HTR-8/SVneo (cell line): Measurements from ENCODE around the gene TMEM219.
"Not testable (repeated sequence)": the region's sequence is repeated elsewhere in the genome, so short reads cannot be mapped to it uniquely, and the experiment has no call there.

Experiments
- DNase-seq: peaks from one replicate; pipeline ENCODE4 v3.0.0; 2011; ENCODE audit warnings: low spot score, mixed read lengths; ENCODE audit not compliant: insufficient read length
- FAIRE-seq: peaks from 2 replicates; lab custom pipeline; 2011; peaks lifted over from hg19 to GRCh38; lab: Jason Lieb, UNC

The TMEM219 gene

GRCh38 chr16:30009085-30009862, 47.4 kb downstream of the TMEM219 start:
- no peak for DNase-seq
- no peak for FAIRE-seq

- no peak for DNase-seq
- no peak for FAIRE-seq
Observed at GRCh38 chr16:30009990-30010843, 48.3 kb downstream of the TMEM219 start.

GRCh38 chr16:30010844-30011713, 49.2 kb downstream of the TMEM219 start, which contains the start of gene DOC2A:
DOC2A (minus strand) TSS chr16:30011027; CDS start chr16:30010222, 805 bp downstream.
- no peak for DNase-seq
- peak; percentile 59 for FAIRE-seq

GRCh38 chr16:30011714-30012504, 50.0 kb downstream of the TMEM219 start:
- DNase-seq, result no peak
- no peak for FAIRE-seq

- FAIRE-seq, DNase-seq: not testable (repeated sequence)
Observed at GRCh38 chr16:30012598-30012997, 50.7 kb downstream of the TMEM219 start.

GRCh38 chr16:30015450-30015849, 53.6 kb downstream of the TMEM219 start:
- FAIRE-seq, DNase-seq: not testable (repeated sequence)

- DNase-seq, result no peak
- FAIRE-seq, result no peak
Observed at GRCh38 chr16:30016555-30017276, 54.8 kb downstream of the TMEM219 start.

- DNase-seq (no peak), FAIRE-seq (no peak)
Observed at GRCh38 chr16:30017277-30017656, 55.4 kb downstream of the TMEM219 start.

GRCh38 chr16:30017937-30018336, 56.1 kb downstream of the TMEM219 start:
- DNase-seq, FAIRE-seq: not testable (repeated sequence)

- FAIRE-seq (no peak), DNase-seq (no peak)
Observed at GRCh38 chr16:30018731-30019158, 56.9 kb downstream of the TMEM219 start.
